HepG2 (cell line): ENCODE results near the gene STON1. TPM values are rescaled to one million over a fixed set of nuclear protein-coding genes. Genes with fewer than 3 reads are reported as not detected.
A peak's percentile ranks its signal among the peaks of the same experiment; 100 is the strongest.

Experiments used
- KDM5A ChIP-seq: fragments of 200-600 bp; sonication (generic); IDR thresholded peaks from 2 replicates; pipeline ENCODE4 v1.7.0; 2018; ENCODE audit warnings: antibody characterized with exemption, mild to moderate bottlenecking, low read length, borderline replicate concordance
- POLR2AphosphoS5 ChIP-seq: IDR thresholded peaks from 2 replicates; pipeline ENCODE4 v1.6.1; 2012; ENCODE audit warnings: low read depth, low read length
- RELA ChIP-seq: sonication (generic); formaldehyde crosslinking; IDR thresholded peaks from 2 replicates; pipeline ENCODE4 v1.4.0; 2020; ENCODE audit warnings: missing genetic modification reagents
- ZNF816 ChIP-seq: sonication (generic); formaldehyde crosslinking; IDR thresholded peaks from 2 replicates; pipeline ENCODE4 v1.8.0; 2022; ENCODE audit warnings: missing genetic modification reagents, mild to moderate bottlenecking, borderline replicate concordance
- polyA plus RNA-seq, 8 experiments: library from polyadenylated mRNA; depleted of rRNA in 3 of 8; stranded (reverse) in 7 of 8; unstranded in 1 of 8; fragments of >200 nt; fragmentation: Illumina TruSeq in 4 of 8; extraction: Trizol in 4 of 8; gene quantifications; 2 replicates each; pipeline versions ENCODE4 v1.2.1 to v1.2.3, GENCODE V29; 2011 to 2016; ENCODE audit warnings: low read depth in 4 of 8, missing spikeins in 1 of 8, mixed read lengths in 1 of 8; ENCODE audit not compliant: insufficient read depth in 1 of 8
- total RNA-seq, 5 experiments: library from RNA; depleted of rRNA; stranded (reverse); fragments of >200 nt; fragmentation: Illumina TruSeq; extraction: Trizol; gene quantifications; 2 replicates each; pipeline ENCODE4 v1.2.3, GENCODE V29; 2016; ENCODE audit warnings: low read depth in 1 of 5
- TF ChIP-seq, protein P1 (sequence below): sonication (generic); formaldehyde crosslinking; IDR thresholded peaks from 2 replicates; pipeline ENCODE4 v1.5.1; 2020; ENCODE audit warnings: mild to moderate bottlenecking, missing genetic modification reagents, moderate library complexity
- TF ChIP-seq, protein P2 (sequence below): sonication (generic); formaldehyde crosslinking; IDR thresholded peaks from 2 replicates; pipeline ENCODE4 v1.4.0; 2020; ENCODE audit warnings: mild to moderate bottlenecking, missing genetic modification reagents
- TF ChIP-seq, protein P3 (sequence below): sonication (generic); formaldehyde crosslinking; IDR thresholded peaks from 2 replicates; pipeline ENCODE4 v1.4.0; 2020; ENCODE audit warnings: missing genetic modification reagents, borderline replicate concordance
- TF ChIP-seq, protein P4 (sequence below): sonication (generic); formaldehyde crosslinking; IDR thresholded peaks from 2 replicates; pipeline ENCODE4 v1.5.1; 2020; ENCODE audit warnings: mild to moderate bottlenecking, missing genetic modification reagents
- TF ChIP-seq, protein P5 (sequence below): sonication (generic); formaldehyde crosslinking; IDR thresholded peaks from 2 replicates; pipeline ENCODE4 v1.5.0; 2020; ENCODE audit warnings: mild to moderate bottlenecking, low read depth, missing genetic modification reagents, borderline replicate concordance
- TF ChIP-seq, protein P6 (sequence below): IDR thresholded peaks from 2 replicates; pipeline ENCODE4 v1.6.1; 2012; ENCODE audit warnings: low read depth, low read length, improper control_type of control experiment

The STON1 gene
- total and polyA plus RNA-seq, 2 of the 13 experiments (the other 11 are each of a cell fraction or from before 2014, with no cell fraction given) = 0.09 to 0.28 TPM

DNA sequence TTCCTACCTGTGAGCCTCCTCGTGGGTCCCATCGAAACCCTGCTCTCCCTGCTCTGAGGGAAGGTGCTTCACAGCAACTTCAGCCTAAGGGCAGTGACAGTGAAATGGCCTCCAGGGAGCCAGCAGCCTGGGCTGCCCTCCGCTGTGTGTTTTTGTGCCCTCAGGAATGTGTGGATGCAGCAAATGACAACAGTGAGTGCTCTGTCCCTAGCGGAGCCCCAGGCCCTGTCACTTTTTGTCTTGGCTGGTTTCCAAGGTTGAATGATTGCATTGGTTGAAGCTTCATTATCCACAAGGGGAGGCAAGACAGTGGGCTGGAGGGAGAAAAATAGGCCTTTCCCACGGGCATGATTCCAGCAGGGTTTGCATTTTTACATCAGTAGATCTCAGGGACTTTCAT is 42.9 kb downstream of the STON1 start (continued):
- TF ChIP-seq KDM5A = no peak
- TF ChIP-seq, protein P1, sequence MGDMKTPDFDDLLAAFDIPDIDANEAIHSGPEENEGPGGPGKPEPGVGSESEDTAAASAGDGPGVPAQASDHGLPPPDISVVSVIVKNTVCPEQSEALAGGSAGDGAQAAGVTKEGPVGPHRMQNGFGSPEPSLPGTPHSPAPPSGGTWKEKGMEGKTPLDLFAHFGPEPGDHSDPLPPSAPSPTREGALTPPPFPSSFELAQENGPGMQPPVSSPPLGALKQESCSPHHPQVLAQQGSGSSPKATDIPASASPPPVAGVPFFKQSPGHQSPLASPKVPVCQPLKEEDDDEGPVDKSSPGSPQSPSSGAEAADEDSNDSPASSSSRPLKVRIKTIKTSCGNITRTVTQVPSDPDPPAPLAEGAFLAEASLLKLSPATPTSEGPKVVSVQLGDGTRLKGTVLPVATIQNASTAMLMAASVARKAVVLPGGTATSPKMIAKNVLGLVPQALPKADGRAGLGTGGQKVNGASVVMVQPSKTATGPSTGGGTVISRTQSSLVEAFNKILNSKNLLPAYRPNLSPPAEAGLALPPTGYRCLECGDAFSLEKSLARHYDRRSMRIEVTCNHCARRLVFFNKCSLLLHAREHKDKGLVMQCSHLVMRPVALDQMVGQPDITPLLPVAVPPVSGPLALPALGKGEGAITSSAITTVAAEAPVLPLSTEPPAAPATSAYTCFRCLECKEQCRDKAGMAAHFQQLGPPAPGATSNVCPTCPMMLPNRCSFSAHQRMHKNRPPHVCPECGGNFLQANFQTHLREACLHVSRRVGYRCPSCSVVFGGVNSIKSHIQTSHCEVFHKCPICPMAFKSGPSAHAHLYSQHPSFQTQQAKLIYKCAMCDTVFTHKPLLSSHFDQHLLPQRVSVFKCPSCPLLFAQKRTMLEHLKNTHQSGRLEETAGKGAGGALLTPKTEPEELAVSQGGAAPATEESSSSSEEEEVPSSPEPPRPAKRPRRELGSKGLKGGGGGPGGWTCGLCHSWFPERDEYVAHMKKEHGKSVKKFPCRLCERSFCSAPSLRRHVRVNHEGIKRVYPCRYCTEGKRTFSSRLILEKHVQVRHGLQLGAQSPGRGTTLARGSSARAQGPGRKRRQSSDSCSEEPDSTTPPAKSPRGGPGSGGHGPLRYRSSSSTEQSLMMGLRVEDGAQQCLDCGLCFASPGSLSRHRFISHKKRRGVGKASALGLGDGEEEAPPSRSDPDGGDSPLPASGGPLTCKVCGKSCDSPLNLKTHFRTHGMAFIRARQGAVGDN = peak; percentile 40
- no peak for TF ChIP-seq POLR2AphosphoS5
- TF ChIP-seq, protein P2, sequence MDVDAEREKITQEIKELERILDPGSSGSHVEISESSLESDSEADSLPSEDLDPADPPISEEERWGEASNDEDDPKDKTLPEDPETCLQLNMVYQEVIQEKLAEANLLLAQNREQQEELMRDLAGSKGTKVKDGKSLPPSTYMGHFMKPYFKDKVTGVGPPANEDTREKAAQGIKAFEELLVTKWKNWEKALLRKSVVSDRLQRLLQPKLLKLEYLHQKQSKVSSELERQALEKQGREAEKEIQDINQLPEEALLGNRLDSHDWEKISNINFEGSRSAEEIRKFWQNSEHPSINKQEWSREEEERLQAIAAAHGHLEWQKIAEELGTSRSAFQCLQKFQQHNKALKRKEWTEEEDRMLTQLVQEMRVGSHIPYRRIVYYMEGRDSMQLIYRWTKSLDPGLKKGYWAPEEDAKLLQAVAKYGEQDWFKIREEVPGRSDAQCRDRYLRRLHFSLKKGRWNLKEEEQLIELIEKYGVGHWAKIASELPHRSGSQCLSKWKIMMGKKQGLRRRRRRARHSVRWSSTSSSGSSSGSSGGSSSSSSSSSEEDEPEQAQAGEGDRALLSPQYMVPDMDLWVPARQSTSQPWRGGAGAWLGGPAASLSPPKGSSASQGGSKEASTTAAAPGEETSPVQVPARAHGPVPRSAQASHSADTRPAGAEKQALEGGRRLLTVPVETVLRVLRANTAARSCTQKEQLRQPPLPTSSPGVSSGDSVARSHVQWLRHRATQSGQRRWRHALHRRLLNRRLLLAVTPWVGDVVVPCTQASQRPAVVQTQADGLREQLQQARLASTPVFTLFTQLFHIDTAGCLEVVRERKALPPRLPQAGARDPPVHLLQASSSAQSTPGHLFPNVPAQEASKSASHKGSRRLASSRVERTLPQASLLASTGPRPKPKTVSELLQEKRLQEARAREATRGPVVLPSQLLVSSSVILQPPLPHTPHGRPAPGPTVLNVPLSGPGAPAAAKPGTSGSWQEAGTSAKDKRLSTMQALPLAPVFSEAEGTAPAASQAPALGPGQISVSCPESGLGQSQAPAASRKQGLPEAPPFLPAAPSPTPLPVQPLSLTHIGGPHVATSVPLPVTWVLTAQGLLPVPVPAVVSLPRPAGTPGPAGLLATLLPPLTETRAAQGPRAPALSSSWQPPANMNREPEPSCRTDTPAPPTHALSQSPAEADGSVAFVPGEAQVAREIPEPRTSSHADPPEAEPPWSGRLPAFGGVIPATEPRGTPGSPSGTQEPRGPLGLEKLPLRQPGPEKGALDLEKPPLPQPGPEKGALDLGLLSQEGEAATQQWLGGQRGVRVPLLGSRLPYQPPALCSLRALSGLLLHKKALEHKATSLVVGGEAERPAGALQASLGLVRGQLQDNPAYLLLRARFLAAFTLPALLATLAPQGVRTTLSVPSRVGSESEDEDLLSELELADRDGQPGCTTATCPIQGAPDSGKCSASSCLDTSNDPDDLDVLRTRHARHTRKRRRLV = no peak
- TF ChIP-seq, protein P3, sequence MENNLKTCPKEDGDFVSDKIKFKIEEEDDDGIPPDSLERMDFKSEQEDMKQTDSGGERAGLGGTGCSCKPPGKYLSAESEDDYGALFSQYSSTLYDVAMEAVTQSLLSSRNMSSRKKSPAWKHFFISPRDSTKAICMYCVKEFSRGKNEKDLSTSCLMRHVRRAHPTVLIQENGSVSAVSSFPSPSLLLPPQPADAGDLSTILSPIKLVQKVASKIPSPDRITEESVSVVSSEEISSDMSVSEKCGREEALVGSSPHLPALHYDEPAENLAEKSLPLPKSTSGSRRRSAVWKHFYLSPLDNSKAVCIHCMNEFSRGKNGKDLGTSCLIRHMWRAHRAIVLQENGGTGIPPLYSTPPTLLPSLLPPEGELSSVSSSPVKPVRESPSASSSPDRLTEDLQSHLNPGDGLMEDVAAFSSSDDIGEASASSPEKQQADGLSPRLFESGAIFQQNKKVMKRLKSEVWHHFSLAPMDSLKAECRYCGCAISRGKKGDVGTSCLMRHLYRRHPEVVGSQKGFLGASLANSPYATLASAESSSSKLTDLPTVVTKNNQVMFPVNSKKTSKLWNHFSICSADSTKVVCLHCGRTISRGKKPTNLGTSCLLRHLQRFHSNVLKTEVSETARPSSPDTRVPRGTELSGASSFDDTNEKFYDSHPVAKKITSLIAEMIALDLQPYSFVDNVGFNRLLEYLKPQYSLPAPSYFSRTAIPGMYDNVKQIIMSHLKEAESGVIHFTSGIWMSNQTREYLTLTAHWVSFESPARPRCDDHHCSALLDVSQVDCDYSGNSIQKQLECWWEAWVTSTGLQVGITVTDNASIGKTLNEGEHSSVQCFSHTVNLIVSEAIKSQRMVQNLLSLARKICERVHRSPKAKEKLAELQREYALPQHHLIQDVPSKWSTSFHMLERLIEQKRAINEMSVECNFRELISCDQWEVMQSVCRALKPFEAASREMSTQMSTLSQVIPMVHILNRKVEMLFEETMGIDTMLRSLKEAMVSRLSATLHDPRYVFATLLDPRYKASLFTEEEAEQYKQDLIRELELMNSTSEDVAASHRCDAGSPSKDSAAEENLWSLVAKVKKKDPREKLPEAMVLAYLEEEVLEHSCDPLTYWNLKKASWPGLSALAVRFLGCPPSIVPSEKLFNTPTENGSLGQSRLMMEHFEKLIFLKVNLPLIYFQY (CRISPR knock-in tag) = no peak
- no peak for TF ChIP-seq RELA (CRISPR knock-in tag)
- TF ChIP-seq, protein P4, sequence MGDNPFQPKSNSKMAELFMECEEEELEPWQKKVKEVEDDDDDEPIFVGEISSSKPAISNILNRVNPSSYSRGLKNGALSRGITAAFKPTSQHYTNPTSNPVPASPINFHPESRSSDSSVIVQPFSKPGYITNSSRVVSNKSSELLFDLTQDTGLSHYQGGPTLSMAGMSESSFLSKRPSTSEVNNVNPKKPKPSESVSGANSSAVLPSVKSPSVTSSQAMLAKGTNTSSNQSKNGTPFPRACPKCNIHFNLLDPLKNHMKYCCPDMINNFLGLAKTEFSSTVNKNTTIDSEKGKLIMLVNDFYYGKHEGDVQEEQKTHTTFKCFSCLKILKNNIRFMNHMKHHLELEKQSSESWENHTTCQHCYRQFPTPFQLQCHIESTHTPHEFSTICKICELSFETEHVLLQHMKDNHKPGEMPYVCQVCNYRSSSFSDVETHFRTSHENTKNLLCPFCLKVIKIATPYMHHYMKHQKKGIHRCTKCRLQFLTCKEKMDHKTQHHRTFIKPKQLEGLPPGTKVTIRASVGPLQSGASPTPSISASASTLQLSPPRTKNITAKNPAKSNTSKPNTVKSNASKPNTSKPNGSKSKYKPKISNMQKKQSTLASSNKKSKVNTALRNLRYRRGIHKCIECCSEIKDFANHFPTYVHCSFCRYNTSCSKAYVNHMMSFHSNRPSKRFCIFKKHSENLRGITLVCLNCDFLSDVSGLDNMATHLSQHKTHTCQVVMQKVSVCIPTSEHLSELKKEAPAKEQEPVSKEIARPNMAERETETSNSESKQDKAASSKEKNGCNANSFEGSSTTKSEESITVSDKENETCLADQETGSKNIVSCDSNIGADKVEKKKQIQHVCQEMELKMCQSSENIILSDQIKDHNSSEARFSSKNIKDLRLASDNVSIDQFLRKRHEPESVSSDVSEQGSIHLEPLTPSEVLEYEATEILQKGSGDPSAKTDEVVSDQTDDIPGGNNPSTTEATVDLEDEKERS (CRISPR knock-in tag) = no peak
- TF ChIP-seq, protein P5, sequence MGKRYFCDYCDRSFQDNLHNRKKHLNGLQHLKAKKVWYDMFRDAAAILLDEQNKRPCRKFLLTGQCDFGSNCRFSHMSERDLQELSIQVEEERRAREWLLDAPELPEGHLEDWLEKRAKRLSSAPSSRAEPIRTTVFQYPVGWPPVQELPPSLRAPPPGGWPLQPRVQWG = no peak
- TF ChIP-seq, protein P6, sequence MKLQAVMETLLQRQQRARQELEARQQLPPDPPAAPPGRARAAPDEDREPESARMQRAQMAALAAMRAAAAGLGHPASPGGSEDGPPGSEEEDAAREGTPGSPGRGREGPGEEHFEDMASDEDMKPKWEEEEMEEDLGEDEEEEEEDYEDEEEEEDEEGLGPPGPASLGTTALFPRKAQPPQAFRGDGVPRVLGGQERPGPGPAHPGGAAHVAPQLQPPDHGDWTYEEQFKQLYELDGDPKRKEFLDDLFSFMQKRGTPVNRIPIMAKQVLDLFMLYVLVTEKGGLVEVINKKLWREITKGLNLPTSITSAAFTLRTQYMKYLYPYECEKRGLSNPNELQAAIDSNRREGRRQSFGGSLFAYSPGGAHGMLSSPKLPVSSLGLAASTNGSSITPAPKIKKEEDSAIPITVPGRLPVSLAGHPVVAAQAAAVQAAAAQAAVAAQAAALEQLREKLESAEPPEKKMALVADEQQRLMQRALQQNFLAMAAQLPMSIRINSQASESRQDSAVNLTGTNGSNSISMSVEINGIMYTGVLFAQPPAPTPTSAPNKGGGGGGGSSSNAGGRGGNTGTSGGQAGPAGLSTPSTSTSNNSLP = no peak
- TF ChIP-seq ZNF816 = no peak
